ENCODE results near the gene LRG1. TPM values are rescaled to one million over a fixed set of nuclear protein-coding genes. Genes with fewer than 3 reads are reported as not detected.

LRG1 gene
- total RNA-seq, 1 experiment from 2014 or later = 0.51 TPM

GRCh38 chr19:4521170-4521887, 18.5 kb downstream of the LRG1 start:
- Histone ChIP-seq H3K4me2 (ENCODE audit: low read length) (0 out of 2 replicates have a peak overlapping the region, but pooled peaks have one; percentile 9), H3K9me3 (ENCODE audit: low read length) (no peaks in the 10 kb centered on the region), H3K36me3 (ENCODE audit: low read depth, low read length) (no peaks in the 10 kb centered on the region), H3K9ac (ENCODE audit: low read length) (no peak overlapping the region), H3K9me2 (replicated peaks; ENCODE audit: low read length) (no peaks in the 10 kb centered on the region), H3F3A (ENCODE audit: low read length, unreplicated experiment) (no peaks in the 10 kb centered on the region), H4K20me1 (ENCODE audit: low read length) (no peaks in the 10 kb centered on the region), H3K27ac (ENCODE audit: low read length) (no peak overlapping the region), H3K4me1 (ENCODE audit: insufficient read depth, low read length) (peaks cover 25% of the 10 kb centered on the region), H3K27me3 (ENCODE audit: low read length) (no peaks in the 10 kb centered on the region), H3K4me3 (ENCODE audit: low read length) (no peak overlapping the region), H3K79me2 (ENCODE audit: low read length) (no peaks in the 10 kb centered on the region), H2AFZ (ENCODE audit: low read length) (no peak overlapping the region)
- DNase-seq (peak; percentile 22), ATAC-seq (no peak)
- CTCF ChIA-PET = interaction anchor here (0.6 kb wide), 1 partner anchor 20 kb away, joined by 3 read pairs; no protein-coding TSS in a partner anchor
- TF ChIP-seq EZH2phosphoT487 (IDR thresholded peaks at IDR 0.05; ENCODE audit: borderline replicate concordance, low read length) (no peak), CTCF (conservative IDR thresholded peaks at IDR 0.05; ENCODE audit: low read depth, low read length) (no peak), EZH2 (IDR thresholded peaks at IDR 0.05; ENCODE audit: low read length, unreplicated experiment) (no peak)
- POLR2A ChIA-PET (ENCODE audit: unreplicated experiment) = no interaction called here
- no TSS peak for BruUV-seq (replicated peaks)
- intact Hi-C loops (cut with micrococcal nuclease) = no loop called here

- intact Hi-C loops (cut with micrococcal nuclease) = loop anchor here (5.0 kb wide), 1 partner anchor 47 kb away; the partner anchor contains the start of gene HDGFL2
- Histone ChIP-seq H3K36me3 (ENCODE audit: low read depth, low read length) (no peaks in the 10 kb centered on the region), H3K9me3 (ENCODE audit: low read length) (no peaks in the 10 kb centered on the region), H2AFZ (ENCODE audit: low read length) (no peak overlapping the region), H3K4me3 (ENCODE audit: low read length) (no peak overlapping the region), H3K9me2 (replicated peaks; ENCODE audit: low read length) (no peaks in the 10 kb centered on the region), H3K79me2 (ENCODE audit: low read length) (no peaks in the 10 kb centered on the region), H4K20me1 (ENCODE audit: low read length) (no peaks in the 10 kb centered on the region), H3K27ac (ENCODE audit: low read length) (no peak overlapping the region), H3K27me3 (ENCODE audit: low read length) (no peaks in the 10 kb centered on the region), H3K4me2 (ENCODE audit: low read length) (no peak overlapping the region), H3K4me1 (ENCODE audit: insufficient read depth, low read length) (peaks cover 25% of the 10 kb centered on the region), H3F3A (ENCODE audit: low read length, unreplicated experiment) (no peaks in the 10 kb centered on the region), H3K9ac (ENCODE audit: low read length) (no peak overlapping the region)
- ChIA-PET CTCF (no interaction called here), POLR2A (ENCODE audit: unreplicated experiment) (no interaction called here)
- no TSS peak for BruUV-seq (replicated peaks)
- no peak for DNase-seq
- TF ChIP-seq EZH2 (IDR thresholded peaks at IDR 0.05; ENCODE audit: low read length, unreplicated experiment) = no peak
- no peak for TF ChIP-seq CTCF (conservative IDR thresholded peaks at IDR 0.05; ENCODE audit: low read depth, low read length)
- ATAC-seq = no peak
Observed at GRCh38 chr19:4519521-4520277, 20.1 kb downstream of the LRG1 start.

GRCh38 chr19:4519172-4519496, 20.7 kb downstream of the LRG1 start:
- no peak for TF ChIP-seq CTCF (conservative IDR thresholded peaks at IDR 0.05; ENCODE audit: low read depth, low read length)
- TF ChIP-seq EZH2phosphoT487 (IDR thresholded peaks at IDR 0.05; ENCODE audit: borderline replicate concordance, low read length) = no peak
- TF ChIP-seq EZH2 (IDR thresholded peaks at IDR 0.05; ENCODE audit: low read length, unreplicated experiment) = no peak
- Histone ChIP-seq H3K9me3 (ENCODE audit: low read length) (no peaks in the 10 kb centered on the region), H3K9ac (ENCODE audit: low read length) (0 out of 2 replicates have a peak overlapping the region, but pooled peaks have one; percentile 46), H3K27me3 (ENCODE audit: low read length) (no peaks in the 10 kb centered on the region), H3K36me3 (ENCODE audit: low read depth, low read length) (no peaks in the 10 kb centered on the region), H3F3A (ENCODE audit: low read length, unreplicated experiment) (no peaks in the 10 kb centered on the region), H2AFZ (ENCODE audit: low read length) (no peak overlapping the region), H3K79me2 (ENCODE audit: low read length) (no peaks in the 10 kb centered on the region), H3K27ac (ENCODE audit: low read length) (peak overlapping the region; percentile 62), H4K20me1 (ENCODE audit: low read length) (no peaks in the 10 kb centered on the region), H3K9me2 (replicated peaks; ENCODE audit: low read length) (no peaks in the 10 kb centered on the region), H3K4me2 (ENCODE audit: low read length) (no peak overlapping the region), H3K4me3 (ENCODE audit: low read length) (no peak overlapping the region), H3K4me1 (ENCODE audit: insufficient read depth, low read length) (peaks cover 25% of the 10 kb centered on the region)
- intact Hi-C loops (cut with micrococcal nuclease) = loop anchor here (5.0 kb wide), 1 partner anchor 47 kb away; the partner anchor contains the start of gene HDGFL2
- ChIA-PET POLR2A (ENCODE audit: unreplicated experiment) (interaction anchor here (1.3 kb wide), 1 partner anchor 47 kb away, joined by 4 read pairs; the partner anchor contains the start of gene HDGFL2), CTCF (no interaction called here)
- BruUV-seq (replicated peaks) = no TSS peak
- ATAC-seq = no peak
- no peak for DNase-seq
